ENCODE data around the gene ODAD4.

Gene ODAD4

DNA sequence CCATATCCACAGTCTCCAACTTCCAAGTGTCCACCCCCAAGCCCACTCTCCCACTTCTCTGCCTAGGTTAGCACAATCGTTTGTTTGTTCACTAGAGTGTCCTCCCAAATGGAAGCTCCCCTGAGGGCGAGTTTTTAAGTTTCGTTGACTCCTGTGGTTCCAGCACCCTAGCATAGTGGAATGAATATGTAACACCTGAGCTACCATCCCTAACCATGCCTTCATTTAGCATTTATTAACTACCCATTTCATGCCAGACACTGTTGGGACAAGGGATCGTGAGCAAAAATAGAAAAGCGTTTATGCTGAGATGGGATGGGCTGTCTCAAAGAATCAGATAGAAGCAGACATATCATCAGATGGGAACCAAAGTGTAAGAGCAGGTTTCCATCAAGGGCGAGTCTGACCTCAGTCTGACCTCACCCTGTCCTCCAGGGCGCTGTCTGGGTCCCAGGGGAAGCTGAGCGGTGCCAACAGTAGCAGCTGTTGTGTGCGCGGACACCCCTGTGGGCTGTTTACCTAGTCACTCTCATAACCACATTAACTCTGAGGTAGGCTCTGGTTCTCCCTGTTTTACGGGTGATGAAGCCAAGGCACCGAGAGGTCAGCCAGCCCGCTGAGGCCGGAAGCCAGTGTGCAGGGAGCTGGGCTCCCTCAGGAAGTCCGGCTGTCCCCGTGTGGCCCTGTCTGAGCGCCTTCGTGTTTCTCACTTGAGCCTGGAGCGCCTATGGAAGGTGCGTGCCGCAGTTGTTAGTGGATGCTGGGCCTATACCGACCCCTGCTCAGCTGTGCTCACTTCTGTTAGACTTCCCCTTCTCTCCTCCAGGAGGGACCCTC is 42.4 kb downstream of the ODAD4 start:
- DNase-seq = peak; percentile 33

DNA sequence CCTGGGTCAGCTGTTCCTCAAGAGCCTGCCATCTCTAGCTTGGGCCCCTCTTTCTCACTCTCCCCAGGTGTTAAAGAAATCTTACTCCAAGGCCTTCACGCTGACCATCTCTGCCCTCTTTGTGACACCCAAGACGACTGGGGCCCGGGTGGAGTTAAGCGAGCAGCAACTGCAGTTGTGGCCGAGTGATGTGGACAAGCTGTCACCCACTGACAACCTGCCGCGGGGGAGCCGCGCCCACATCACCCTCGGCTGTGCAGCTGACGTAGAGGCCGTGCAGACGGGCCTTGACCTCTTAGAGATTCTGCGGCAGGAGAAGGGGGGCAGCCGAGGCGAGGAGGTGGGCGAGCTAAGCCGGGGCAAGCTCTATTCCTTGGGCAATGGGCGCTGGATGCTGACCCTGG is 43.0 kb downstream of the ODAD4 start:
- no peak for DNase-seq

DNA sequence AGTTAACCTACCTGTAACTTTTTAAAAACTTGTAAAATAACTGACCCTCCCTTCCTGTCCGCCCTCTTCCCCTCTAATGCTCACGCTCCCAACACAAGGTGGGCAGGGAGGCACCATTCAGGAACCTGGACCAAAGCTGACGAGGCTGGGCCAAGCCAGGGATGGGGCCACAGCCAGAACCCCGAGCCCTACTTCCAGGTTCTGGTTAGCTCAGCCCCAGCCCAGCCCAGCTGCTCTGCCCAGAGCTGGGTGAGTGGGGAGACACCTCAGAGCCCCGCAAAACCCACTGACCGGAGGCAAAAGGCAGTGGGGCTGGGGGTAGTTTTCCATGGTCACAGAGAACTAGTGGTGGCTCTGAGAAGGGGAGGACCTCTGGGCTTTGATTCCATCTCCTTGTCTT is 43.6 kb downstream of the ODAD4 start:
- no peak for DNase-seq

- DNase-seq = no peak
Measured at GRCh38 chr17:41974658-41975057, 44.2 kb downstream of the ODAD4 start.

- no peak for DNase-seq
Measured at GRCh38 chr17:41975099-41976083, 45.0 kb downstream of the ODAD4 start.

- DNase-seq = peak; percentile 28
Measured at GRCh38 chr17:41976142-41976768, 45.8 kb downstream of the ODAD4 start.

DNA sequence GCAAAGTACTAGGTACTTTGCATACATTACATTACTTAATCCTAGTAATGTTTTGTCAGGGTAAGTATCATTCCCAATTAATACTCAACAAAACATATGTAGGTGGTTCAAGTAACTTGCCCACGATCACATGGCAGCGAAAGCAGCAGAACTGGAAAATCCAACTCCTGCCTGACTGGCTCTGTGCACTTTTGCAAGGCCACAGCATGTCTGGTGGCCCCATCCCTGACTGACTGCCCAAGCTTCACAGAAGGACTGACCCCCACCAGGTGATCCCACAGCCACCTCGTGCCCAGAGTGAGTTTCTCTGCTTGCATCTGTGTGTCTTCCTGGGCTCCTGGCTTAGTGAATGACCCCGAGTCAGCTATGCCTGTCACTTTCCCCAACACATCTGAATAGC is 47.6 kb downstream of the ODAD4 start:
- no peak for DNase-seq

DNA sequence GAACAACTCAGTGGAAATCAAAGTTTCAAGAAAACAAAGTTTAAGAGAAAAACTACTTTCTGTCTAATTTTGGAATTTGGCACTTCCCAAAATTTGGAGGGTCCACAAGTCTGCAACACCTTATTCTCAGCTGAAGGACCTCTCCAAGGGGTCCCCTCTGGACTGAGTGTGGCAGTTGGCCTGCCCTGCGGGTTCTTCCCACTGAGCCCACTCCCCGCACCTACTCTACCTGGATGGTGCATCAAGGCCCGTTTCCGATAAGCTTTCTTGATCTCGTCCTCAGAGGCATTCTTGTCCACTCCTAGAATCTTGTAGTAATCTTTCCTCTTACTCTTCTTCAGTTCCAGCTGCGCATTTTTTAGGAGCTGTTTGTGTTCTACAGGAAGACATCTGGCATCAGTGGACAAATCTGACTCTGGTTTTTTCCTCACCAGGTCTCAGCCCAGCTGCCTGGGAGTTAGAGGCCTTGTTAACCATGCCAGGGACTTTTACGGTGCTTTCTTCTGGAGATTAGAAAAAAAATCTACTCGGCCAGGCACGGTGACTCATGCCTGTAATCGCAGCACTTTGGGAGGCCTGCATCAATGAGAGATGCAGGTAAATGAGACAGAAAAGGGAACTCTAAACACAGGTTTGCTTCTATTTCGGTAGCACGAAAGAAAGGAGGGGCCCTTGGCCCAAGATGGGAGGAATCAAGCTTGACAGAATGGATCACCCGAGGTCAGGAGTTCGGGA is 51.8 kb downstream of the ODAD4 start:
- peak; percentile 18 for DNase-seq

GRCh38 chr17:41984454-41984853 is 54.0 kb downstream of the ODAD4 start:
- DNase-seq = no peak

- DNase-seq = no peak
Measured at GRCh38 chr17:41985919-41986318, 55.5 kb downstream of the ODAD4 start.

GRCh38 chr17:41986634-41987033 is 56.2 kb downstream of the ODAD4 start:
- no peak for DNase-seq

GRCh38 chr17:41987642-41988041 is 57.2 kb downstream of the ODAD4 start:
- DNase-seq = no peak

GRCh38 chr17:41988418-41988817 is 58.0 kb downstream of the ODAD4 start:
- DNase-seq = no peak

DNA sequence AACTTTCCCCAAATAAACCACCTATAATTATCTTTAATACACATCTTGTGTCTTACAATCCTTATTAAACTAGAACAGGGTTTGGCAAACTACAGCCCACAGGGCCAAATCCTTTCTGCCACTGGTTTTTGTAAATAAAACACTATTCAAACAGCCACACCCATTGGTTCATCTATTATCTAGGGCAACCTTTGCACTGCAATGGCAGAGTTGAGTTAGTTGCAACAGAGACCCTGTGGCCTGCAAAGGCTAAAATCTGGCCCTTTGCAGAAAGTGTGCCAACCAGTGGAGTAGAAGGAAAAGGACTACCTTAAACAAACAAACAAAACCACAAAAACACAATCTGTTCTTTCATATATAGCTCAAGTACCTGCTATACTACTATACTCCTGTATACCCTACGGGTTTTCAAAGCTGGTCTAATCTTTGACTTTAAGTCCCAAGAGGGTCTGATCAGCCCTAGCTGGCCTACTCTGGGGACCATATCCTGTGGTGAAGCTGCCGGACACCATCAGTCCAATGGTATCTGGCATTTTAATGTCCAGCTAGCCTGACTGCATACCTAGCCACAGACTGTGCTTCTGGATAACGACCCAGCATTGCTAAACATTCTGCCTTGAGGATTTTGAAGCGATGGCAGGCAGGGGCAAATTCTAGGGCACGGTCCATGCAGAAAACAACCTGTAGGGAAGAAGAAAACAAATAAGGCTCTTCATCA is 59.4 kb downstream of the ODAD4 start:
- no peak for DNase-seq

GRCh38 chr17:41992576-41992975 is 62.2 kb downstream of the ODAD4 start:
- no peak for DNase-seq

- DNase-seq = no peak
Measured at GRCh38 chr17:41996855-41997164, 66.4 kb downstream of the ODAD4 start.

GRCh38 chr17:41998497-41998896 is 68.1 kb downstream of the ODAD4 start:
- DNase-seq = no peak

GRCh38 chr17:42000413-42001133 is 70.2 kb downstream of the ODAD4 start:
- DNase-seq = no peak

DNA sequence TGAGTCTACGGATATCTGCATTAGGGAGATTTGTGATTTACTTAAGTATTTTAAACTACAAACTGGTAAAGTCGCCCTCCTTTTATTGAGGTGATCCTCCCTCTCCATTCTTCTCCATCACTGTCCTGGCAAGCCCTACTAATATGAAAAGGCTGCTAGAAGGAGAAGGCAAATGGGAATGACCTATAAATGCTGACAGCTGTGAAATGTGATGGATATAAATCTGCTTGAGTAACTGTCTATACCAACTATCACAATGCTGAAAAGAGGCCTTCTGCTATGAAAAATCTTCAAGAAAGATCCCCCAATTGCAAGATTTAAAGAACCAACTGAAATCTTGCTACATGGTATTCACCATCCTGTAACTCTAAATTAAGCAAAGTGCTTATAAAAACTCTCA is 71.3 kb downstream of the ODAD4 start:
- no peak for DNase-seq

DNA sequence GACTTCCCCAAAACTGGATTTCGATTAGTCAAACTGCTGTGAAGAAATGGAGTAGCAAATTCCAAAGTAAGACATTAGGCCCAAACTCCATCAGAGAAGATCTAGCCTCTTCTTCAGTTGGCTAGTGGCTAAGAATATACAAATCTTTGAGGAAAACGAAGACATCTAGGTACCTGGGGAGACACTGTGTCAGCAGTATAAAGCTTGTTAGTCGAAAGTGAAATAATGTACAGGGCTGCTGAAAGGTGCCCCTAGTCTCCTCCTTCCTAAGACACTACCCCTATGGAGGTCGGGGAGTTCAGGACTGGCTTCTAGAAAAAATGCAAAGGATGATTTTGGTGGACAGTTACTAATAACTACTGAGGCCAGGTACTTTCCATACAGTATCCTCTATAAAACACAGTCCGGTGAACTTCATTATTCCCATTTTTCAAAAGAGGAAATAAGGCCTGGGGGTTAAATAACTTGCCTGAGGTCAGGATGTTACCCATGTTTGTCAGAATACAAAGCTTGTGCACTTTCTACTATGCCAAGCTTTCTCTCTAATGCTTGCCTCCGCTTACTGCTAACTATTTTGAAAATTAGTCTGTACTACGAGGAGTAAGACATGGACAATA is 71.9 kb downstream of the ODAD4 start:
- DNase-seq = no peak

DNA sequence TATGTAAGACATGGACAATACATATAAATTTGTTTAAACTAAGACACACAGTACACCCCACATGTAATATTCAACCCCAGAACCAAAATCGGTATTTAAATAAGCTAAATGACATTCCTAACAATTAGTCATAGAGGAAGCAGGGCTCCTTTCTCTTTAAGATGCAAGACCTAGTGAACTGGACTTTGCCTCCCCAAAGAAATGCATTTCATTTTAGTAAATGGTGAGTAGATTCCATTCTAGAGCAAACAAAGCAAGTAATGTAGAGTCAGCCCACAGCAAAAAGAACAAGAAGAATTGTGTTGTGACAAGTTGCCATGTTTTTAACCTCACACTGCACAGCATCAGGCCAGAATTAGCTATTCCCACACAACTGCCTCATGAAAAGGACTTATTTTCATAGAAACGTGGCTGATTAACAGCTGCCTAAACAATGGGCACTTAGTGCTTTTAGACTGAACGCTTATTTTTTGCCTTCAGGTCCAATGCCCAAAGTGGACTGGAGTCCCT is 72.4 kb downstream of the ODAD4 start:
- DNase-seq = peak; percentile 15

Data from kidney glomerular epithelial cell (primary cell).